ENCODE measurements around the gene CAMK2N1.

CAMK2N1 gene

GRCh38 chr1:20487236-20487590 is 1.2 kb upstream of the CAMK2N1 start:
- Histone ChIP-seq H2AFZ (ENCODE audit: low read length) (no peak overlapping the region), H3F3A (ENCODE audit: insufficient read depth, low read length) (no peaks in the 10 kb centered on the region), H3K79me2 (ENCODE audit: insufficient read depth, low read length) (no peaks in the 10 kb centered on the region), H3K9ac (ENCODE audit: low read length) (no peak overlapping the region), H4K20me1 (ENCODE audit: insufficient read depth, low read length) (no peaks in the 10 kb centered on the region), H3K4me2 (ENCODE audit: low read length) (no peak overlapping the region), H3K4me1 (ENCODE audit: insufficient read depth, low read length, severe bottlenecking) (no peaks in the 10 kb centered on the region), H3K9me3 (ENCODE audit: low read length) (no peaks in the 10 kb centered on the region), H3K27ac (ENCODE audit: low read depth, low read length, poor library complexity, severe bottlenecking) (no peak overlapping the region), H3K9me2 (ENCODE audit: low read depth, low read length) (no peaks in the 10 kb centered on the region), H3K27me3 (ENCODE audit: insufficient read depth, low read length) (0 out of 2 replicates have a peak, but pooled peaks cover 6% of the 10 kb centered on the region), H3K4me3 (ENCODE audit: low read depth, low read length, poor library complexity, severe bottlenecking) (no peak overlapping the region), H3K36me3 (ENCODE audit: insufficient read depth, low read length) (no peaks in the 10 kb centered on the region)
- TF ChIP-seq CTCF (IDR thresholded peaks at IDR 0.05; ENCODE audit: low read length) (no peak), EZH2 (IDR thresholded peaks at IDR 0.05; ENCODE audit: borderline replicate concordance, low read length) (no peak)

- Histone ChIP-seq H3K4me2 (ENCODE audit: low read length) (peak overlapping the region; percentile 73), H3F3A (ENCODE audit: insufficient read depth, low read length) (no peaks in the 10 kb centered on the region), H3K79me2 (ENCODE audit: insufficient read depth, low read length) (no peaks in the 10 kb centered on the region), H4K20me1 (ENCODE audit: insufficient read depth, low read length) (no peaks in the 10 kb centered on the region), H3K27me3 (ENCODE audit: insufficient read depth, low read length) (0 out of 2 replicates have a peak, but pooled peaks cover 6% of the 10 kb centered on the region), H3K9me2 (ENCODE audit: low read depth, low read length) (no peaks in the 10 kb centered on the region), H3K4me3 (ENCODE audit: low read depth, low read length, poor library complexity, severe bottlenecking) (peak overlapping the region; percentile 42), H3K4me1 (ENCODE audit: insufficient read depth, low read length, severe bottlenecking) (no peaks in the 10 kb centered on the region), H3K9ac (ENCODE audit: low read length) (peak overlapping the region; percentile 38; the same call in 1 of the 2 replicates), H3K27ac (ENCODE audit: low read depth, low read length, poor library complexity, severe bottlenecking) (no peak overlapping the region), H3K36me3 (ENCODE audit: insufficient read depth, low read length) (no peaks in the 10 kb centered on the region), H2AFZ (ENCODE audit: low read length) (no peak overlapping the region), H3K9me3 (ENCODE audit: low read length) (no peaks in the 10 kb centered on the region)
- TF ChIP-seq EZH2 (IDR thresholded peaks at IDR 0.05; ENCODE audit: borderline replicate concordance, low read length): no peak
- TF ChIP-seq CTCF (IDR thresholded peaks at IDR 0.05; ENCODE audit: low read length): no peak
Observed at GRCh38 chr1:20486457-20487235, 636 bp upstream of the CAMK2N1 start.

- H3K4me3 ChIP-seq (ENCODE audit: low read depth, low read length, poor library complexity, severe bottlenecking): no peak overlapping the region
- no peaks in the 10 kb centered on the region for H3F3A ChIP-seq (ENCODE audit: insufficient read depth, low read length)
- TF ChIP-seq EZH2 (IDR thresholded peaks at IDR 0.05; ENCODE audit: borderline replicate concordance, low read length) (no peak), CTCF (IDR thresholded peaks at IDR 0.05; ENCODE audit: low read length) (no peak)
- no peaks in the 10 kb centered on the region for H3K9me2 ChIP-seq (ENCODE audit: low read depth, low read length)
- no peaks in the 10 kb centered on the region for H4K20me1 ChIP-seq (ENCODE audit: insufficient read depth, low read length)
- no peaks in the 10 kb centered on the region for H3K27me3 ChIP-seq (ENCODE audit: insufficient read depth, low read length)
- H3K27ac ChIP-seq (ENCODE audit: low read depth, low read length, poor library complexity, severe bottlenecking): no peak overlapping the region
- no peaks in the 10 kb centered on the region for H3K79me2 ChIP-seq (ENCODE audit: insufficient read depth, low read length)
- H2AFZ ChIP-seq (ENCODE audit: low read length): no peak overlapping the region
- no peaks in the 10 kb centered on the region for H3K9me3 ChIP-seq (ENCODE audit: low read length)
- no peaks in the 10 kb centered on the region for H3K4me1 ChIP-seq (ENCODE audit: insufficient read depth, low read length, severe bottlenecking)
- H3K9ac ChIP-seq (ENCODE audit: low read length): no peak overlapping the region
- H3K4me2 ChIP-seq (ENCODE audit: low read length): no peak overlapping the region
- H3K36me3 ChIP-seq (ENCODE audit: insufficient read depth, low read length): no peaks in the 10 kb centered on the region
Observed at GRCh38 chr1:20484519-20485462, 1.2 kb downstream of the CAMK2N1 start.

All from OCI-LY1 (cell line).